HCT116 (cell line): ENCODE results near the gene PMEPA1. TPM values are rescaled to one million over a fixed set of nuclear protein-coding genes. Genes with fewer than 3 reads are reported as not detected.

Experiments used
- ATAC-seq: fragments of 200-7000 bp; cut with Tn5 transposase; 2 replicates; pipeline ENCODE4 v1.9.1; 2020; ENCODE audit warnings: mild to moderate bottlenecking, moderate library complexity
- BruUV-seq: library from RNA; stranded (reverse); fragments of 400-500 nt; replicated peaks from 2 replicates; lab custom pipeline; 2021; lab: Mats Ljungman, UMichigan
- CTCF ChIA-PET: fragments of 300-600 bp; sonication (Branson Sonifier 250); formaldehyde crosslinking; loops from one replicate; lab custom pipeline; 2021; ENCODE audit warnings: antibody characterized with exemption; lab: Charles Lee
- POLR2A ChIA-PET: fragments of 300-600, 350-600 bp; sonication (Branson Sonifier 250); formaldehyde crosslinking; loops from one replicate; lab custom pipeline; 2021; ENCODE audit warnings: antibody characterized with exemption; lab: Charles Lee
- RAD21 ChIA-PET, 2 experiments: fragments of 300-600 bp; sonication (Branson Sonifier 250); formaldehyde crosslinking; loops; one replicate each; lab custom pipeline; 2023; ENCODE audit warnings: low total read pairs in 2 of 2; ENCODE audit not compliant: uncharacterized antibody in 2 of 2, unreplicated experiment in 2 of 2, low non-redundant PET in 1 of 2; lab: Charles Lee
- DNase-seq: peaks from one replicate; pipeline ENCODE4 v3.0.0-alpha.2; 2010; ENCODE audit warnings: low read depth, low spot score
- H2AFZ ChIP-seq: fragments of 200-600 bp; shearing (Covaris generic), sonication (generic); 2 replicates; pipeline ENCODE4 v1.6.1; 2017; ENCODE audit warnings: low read depth, mixed run types, mixed read lengths, antibody characterized with exemption, low read length; ENCODE audit not compliant: poor library complexity, severe bottlenecking
- H3K27ac ChIP-seq: 2 replicates; pipeline ENCODE4 v1.5.1; 2012; ENCODE audit warnings: low read depth, low read length
- H3K27me3 ChIP-seq: fragments of 200-600 bp; sonication (generic); 2 replicates; pipeline ENCODE4 v1.6.1; 2016; ENCODE audit warnings: mixed run types, low read length, mixed read lengths; ENCODE audit not compliant: insufficient read depth
- H3K36me3 ChIP-seq, 2 experiments: fragments of 200-500 bp in 1 of 2; fragments of 200-600 bp in 1 of 2; sonication (Bioruptor generic) in 1 of 2; sonication (generic) in 1 of 2; 2 replicates each; pipeline versions ENCODE4 v1.5.1 to v1.6.1; 2014 to 2016; ENCODE audit warnings: low read length in 2 of 2, inconsistent platforms in 1 of 2, mixed read lengths in 1 of 2, mixed run types in 1 of 2; ENCODE audit not compliant: insufficient read depth in 2 of 2, control insufficient read depth in 1 of 2
- H3K4me1 ChIP-seq, 2 experiments: fragments of 200-600 bp in 1 of 2; sonication (generic) in 1 of 2; 2 replicates each; pipeline versions ENCODE4 v1.5.1 to v1.6.1; 2012 to 2017; ENCODE audit warnings: low read length in 2 of 2, inconsistent platforms in 1 of 2, mild to moderate bottlenecking in 1 of 2, mixed read lengths in 1 of 2, mixed run types in 1 of 2, moderate library complexity in 1 of 2; ENCODE audit not compliant: insufficient read depth in 2 of 2, control insufficient read depth in 1 of 2
- H3K4me2 ChIP-seq: fragments of 200-600 bp; sonication (generic); 2 replicates; pipeline ENCODE4 v1.6.1; 2017; ENCODE audit warnings: mixed run types, low read length, mixed read lengths
- H3K4me3 ChIP-seq, 2 experiments: fragments of 200-600 bp in 1 of 2; sonication (generic) in 1 of 2; replicated peaks in 1 of 2; 2 replicates each; pipeline ENCODE4 v1.5.1; 2011 to 2016; ENCODE audit warnings: low read length in 2 of 2, control low read depth in 1 of 2, low read depth in 1 of 2, mild to moderate bottlenecking in 1 of 2, mixed read lengths in 1 of 2, mixed run types in 1 of 2
- H3K79me2 ChIP-seq: fragments of 200-600 bp; sonication (generic); 2 replicates; pipeline ENCODE4 v1.6.1; 2017; ENCODE audit warnings: mild to moderate bottlenecking, mixed run types, low read length, moderate library complexity, mixed read lengths; ENCODE audit not compliant: insufficient read depth
- H3K9ac ChIP-seq: fragments of 200-600 bp; sonication (generic); 2 replicates; pipeline ENCODE4 v1.6.1; 2016; ENCODE audit warnings: low read length, mixed read lengths
- H3K9me2 ChIP-seq: fragments of 200-600 bp; sonication (generic), shearing (Covaris generic); 2 replicates; pipeline ENCODE4 v1.6.1; 2017; ENCODE audit warnings: mixed run types, mild to moderate bottlenecking, moderate library complexity; ENCODE audit not compliant: insufficient read depth
- H3K9me3 ChIP-seq, 2 experiments: fragments of 200-500 bp in 1 of 2; fragments of 200-600 bp in 1 of 2; sonication (Bioruptor generic) in 1 of 2; sonication (generic) in 1 of 2; 2 replicates each; pipeline ENCODE4 v1.6.1; 2014 to 2017; ENCODE audit warnings: low read length in 2 of 2, mixed read lengths in 2 of 2, inconsistent platforms in 1 of 2, low read depth in 1 of 2, mild to moderate bottlenecking in 1 of 2, mixed run types in 1 of 2, moderate library complexity in 1 of 2; ENCODE audit not compliant: control insufficient read depth in 1 of 2, insufficient read depth in 1 of 2
- H4K20me1 ChIP-seq: fragments of 200-600 bp; sonication (generic), shearing (Covaris generic); 2 replicates; pipeline ENCODE4 v1.6.1; 2017; ENCODE audit warnings: mixed run types, mild to moderate bottlenecking, moderate library complexity; ENCODE audit not compliant: insufficient read depth
- CTCF ChIP-seq, 3 experiments: fragments of 200-600 bp in 1 of 3; sonication (generic) in 1 of 3; IDR thresholded peaks in 2 of 3; conservative IDR thresholded peaks in 1 of 3; 2 replicates each; pipeline ENCODE4 v1.5.1; 2012 to 2017; ENCODE audit warnings: low read depth in 2 of 3, low read length in 2 of 3, antibody characterized with exemption in 1 of 3, borderline replicate concordance in 1 of 3, control low read depth in 1 of 3, mild to moderate bottlenecking in 1 of 3, mixed read lengths in 1 of 3, mixed run types in 1 of 3, moderate library complexity in 1 of 3; ENCODE audit not compliant: insufficient read depth in 1 of 3
- EGR1 ChIP-seq: IDR thresholded peaks from 2 replicates; pipeline ENCODE4 v1.6.1; 2012; ENCODE audit warnings: low read depth
- MAX ChIP-seq: IDR thresholded peaks from 2 replicates; pipeline ENCODE4 v1.6.1; 2012
- RAD21 ChIP-seq: IDR thresholded peaks from 2 replicates; pipeline ENCODE4 v1.6.1; 2012; ENCODE audit warnings: low read depth, mild to moderate bottlenecking
- ZFX ChIP-seq: fragments of 450-650 bp; IDR thresholded peaks from 2 replicates; pipeline ENCODE4 v1.6.1; 2017
- ZNF274 ChIP-seq: fragments of 200-500 bp; sonication (Bioruptor generic); IDR thresholded peaks from 2 replicates; pipeline ENCODE4 v1.6.1; 2014; ENCODE audit warnings: mild to moderate bottlenecking, low read depth, low read length, inconsistent platforms
- intact Hi-C: fragments of 100-400 bp; cut with micrococcal nuclease; formaldehyde crosslinking; loops from 2 replicates; pipeline ENCODE4 v1.10.0; 2022
- total RNA-seq: library from RNA; stranded (reverse); gene quantifications from one replicate; pipeline ENCODE4 v1.2.1, GENCODE V29; 2021; ENCODE audit not compliant: unreplicated experiment

PMEPA1 gene
- total RNA-seq, 1 experiment from 2014 or later = 0.64 TPM

- no TSS peak for BruUV-seq
- Histone ChIP-seq H3K27me3 (peaks cover 23% of the 10 kb centered on the region), H3K9ac (no peak overlapping the region), H3K4me3 (no peak overlapping the region), H3K9me3 (no peaks in the 10 kb centered on the region), H4K20me1 (no peaks in the 10 kb centered on the region), H3K36me3 (no peaks in the 10 kb centered on the region), H3K79me2 (no peaks in the 10 kb centered on the region), H3K4me1 (no peaks in the 10 kb centered on the region), H3K4me2 (no peak overlapping the region), H3K27ac (no peak overlapping the region), H2AFZ (no peak overlapping the region), H3K9me2 (no peaks in the 10 kb centered on the region)
- intact Hi-C loops = loop anchor here (5.0 kb wide), 1 partner anchor 374 kb away; no protein-coding TSS in a partner anchor
- ChIA-PET CTCF (interaction anchor here (0.8 to 3.3 kb wide), 4 partner anchors 11 to 528 kb away, joined by 3 to 22 read pairs (median 3); no protein-coding TSS in a partner anchor), RAD21 (no interaction called here), POLR2A (no interaction called here)
- no peak for DNase-seq
- no peak for ATAC-seq
- no peak for TF ChIP-seq CTCF (IDR thresholded peaks at IDR 0.05 in 2 of 3, conservative IDR thresholded peaks at IDR 0.05 in 1 of 3; ENCODE audit: borderline replicate concordance in 1 of 3, insufficient read depth in 1 of 3, low read depth in 2 of 3, low read length in 2 of 3)
- no peak for TF ChIP-seq ZNF274
- no peak for TF ChIP-seq MAX
- TF ChIP-seq EGR1 = no peak
- no peak for TF ChIP-seq RAD21
- TF ChIP-seq ZFX = no peak
Measured at GRCh38 chr20:57653546-57653900, 56.3 kb downstream of the PMEPA1 start.
